Fibroblast of mammary gland (primary cell): ENCODE data around the gene NPHS1.

Experiments
- DNase-seq: peaks from one replicate; pipeline ENCODE4 v3.0.0-alpha.2; 2010; ENCODE audit warnings: low read depth
- H3K4me3 ChIP-seq: 2 replicates; pipeline ENCODE4 v1.5.1; 2011; ENCODE audit warnings: low read depth, mild to moderate bottlenecking, low read length, moderate library complexity; ENCODE audit not compliant: control insufficient read depth
- CTCF ChIP-seq: conservative IDR thresholded peaks from 2 replicates; pipeline ENCODE4 v1.5.1; 2011; ENCODE audit warnings: low read depth, low read length, inconsistent platforms; ENCODE audit not compliant: control insufficient read depth, insufficient read depth

Gene NPHS1

GRCh38 chr19:35786299-35787160 is 65.8 kb downstream of the NPHS1 start:
- no peak for DNase-seq
- H3K4me3 ChIP-seq, result no peak overlapping the region
- TF ChIP-seq CTCF, result no peak

GRCh38 chr19:35785339-35785627 is 67.0 kb downstream of the NPHS1 start:
- DNase-seq, result no peak
- H3K4me3 ChIP-seq, result no peak overlapping the region
- no peak for TF ChIP-seq CTCF

GRCh38 chr19:35784503-35785338 is 67.6 kb downstream of the NPHS1 start:
- DNase-seq, result no peak
- TF ChIP-seq CTCF, result no peak
- H3K4me3 ChIP-seq, result no peak overlapping the region

GRCh38 chr19:35783469-35784434 is 68.6 kb downstream of the NPHS1 start:
- no peak overlapping the region for H3K4me3 ChIP-seq
- TF ChIP-seq CTCF, result no peak
- DNase-seq, result no peak

GRCh38 chr19:35782589-35782988 is 69.7 kb downstream of the NPHS1 start:
- TF ChIP-seq CTCF, result no peak
- DNase-seq, result no peak
- H3K4me3 ChIP-seq, result no peak overlapping the region

- no peak overlapping the region for H3K4me3 ChIP-seq
- no peak for DNase-seq
- no peak for TF ChIP-seq CTCF
These were observed 70.7 kb downstream of the NPHS1 start for GRCh38 chr19:35781650-35782049.
